ENCODE data around the gene SLC22A7.
A peak's percentile ranks its signal among the peaks of the same experiment; 100 is the strongest.

The SLC22A7 gene

GRCh38 chr6:43267619-43268354 lies 30.3 kb upstream of the SLC22A7 start:
- DNase-seq (ENCODE audit: low spot score) = peak; percentile 46

- peak; percentile 66 for DNase-seq (ENCODE audit: low spot score)
Measured at GRCh38 chr6:43268355-43268700, 29.7 kb upstream of the SLC22A7 start.

- no peak for DNase-seq (ENCODE audit: low spot score)
Measured at GRCh38 chr6:43268782-43269272, 29.2 kb upstream of the SLC22A7 start.

- DNase-seq (ENCODE audit: low spot score) = no peak
Measured at GRCh38 chr6:43269273-43270007, 28.6 kb upstream of the SLC22A7 start.

- no peak for DNase-seq (ENCODE audit: low spot score)
Measured at GRCh38 chr6:43271103-43271815, 26.8 kb upstream of the SLC22A7 start.

GRCh38 chr6:43271944-43272343 lies 26.1 kb upstream of the SLC22A7 start:
- no peak for DNase-seq (ENCODE audit: low spot score)

GRCh38 chr6:43273707-43274106 lies 24.4 kb upstream of the SLC22A7 start:
- no peak for DNase-seq (ENCODE audit: low spot score)

- no peak for DNase-seq (ENCODE audit: low spot score)
Measured at GRCh38 chr6:43274127-43274915, 23.7 kb upstream of the SLC22A7 start.

GRCh38 chr6:43274916-43275597 lies 23.0 kb upstream of the SLC22A7 start:
- no peak for DNase-seq (ENCODE audit: low spot score)

GRCh38 chr6:43275801-43276576 lies 22.1 kb upstream of the SLC22A7 start:
- no peak for DNase-seq (ENCODE audit: low spot score)

- DNase-seq (ENCODE audit: low spot score) = no peak
Measured at GRCh38 chr6:43276577-43277305, 21.3 kb upstream of the SLC22A7 start.

GRCh38 chr6:43277306-43277642 lies 20.8 kb upstream of the SLC22A7 start:
- DNase-seq (ENCODE audit: low spot score) = no peak

GRCh38 chr6:43277643-43278523 lies 20.2 kb upstream of the SLC22A7 start:
- DNase-seq (ENCODE audit: low spot score) = no peak

GRCh38 chr6:43278524-43279078 lies 19.5 kb upstream of the SLC22A7 start:
- no peak for DNase-seq (ENCODE audit: low spot score)

- DNase-seq (ENCODE audit: low spot score) = no peak
Measured at GRCh38 chr6:43280234-43280633, 17.8 kb upstream of the SLC22A7 start.

GRCh38 chr6:43282060-43282459 lies 16.0 kb upstream of the SLC22A7 start:
- no peak for DNase-seq (ENCODE audit: low spot score)

GRCh38 chr6:43282636-43283513 lies 15.2 kb upstream of the SLC22A7 start:
- DNase-seq (ENCODE audit: low spot score) = no peak

- no peak for DNase-seq (ENCODE audit: low spot score)
Measured at GRCh38 chr6:43283514-43283901, 14.6 kb upstream of the SLC22A7 start.
